ENCODE data around the gene PRRC2A.

GRCh38 chr6:31609519-31610406, 10.8 kb upstream of the PRRC2A start:
- TF ChIP-seq POLR2A (IDR thresholded peaks at IDR 0.05; ENCODE audit: low read length) (no peak), GATA1 (IDR thresholded peaks at IDR 0.05; ENCODE audit: low read depth, low read length) (no peak)
